Inflammatory macrophage (primary cell): ENCODE data around the gene GPNMB.

ENCODE experiments used
- DNase-seq, 2 donors: peaks; one replicate each; pipeline ENCODE4 v3.0.0-alpha.2; 2020 to 2022

GPNMB gene

DNA sequence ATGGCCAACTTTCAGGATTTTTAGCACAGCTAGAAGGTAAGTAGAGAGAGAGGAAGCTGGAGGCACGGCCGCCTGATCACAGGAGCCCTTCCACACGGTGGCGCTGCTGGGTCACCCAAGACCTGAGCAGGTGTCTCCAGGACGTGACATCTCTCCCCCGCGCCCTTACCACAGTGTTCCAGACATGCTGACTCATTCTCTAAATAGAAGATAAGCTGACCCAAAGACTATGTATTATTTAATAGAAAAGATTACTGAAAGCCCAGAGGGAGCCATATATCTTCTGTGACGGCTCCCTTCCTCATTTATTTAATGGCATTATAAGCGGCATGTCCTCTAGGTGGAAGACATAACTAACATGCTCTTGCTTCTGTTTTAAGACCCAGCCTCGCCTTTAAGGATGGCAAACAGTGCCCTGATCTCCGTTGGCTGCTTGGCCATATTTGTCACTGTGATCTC is 26.6 kb downstream of the GPNMB start:
- peak; percentile 60 to 64 for DNase-seq

DNA sequence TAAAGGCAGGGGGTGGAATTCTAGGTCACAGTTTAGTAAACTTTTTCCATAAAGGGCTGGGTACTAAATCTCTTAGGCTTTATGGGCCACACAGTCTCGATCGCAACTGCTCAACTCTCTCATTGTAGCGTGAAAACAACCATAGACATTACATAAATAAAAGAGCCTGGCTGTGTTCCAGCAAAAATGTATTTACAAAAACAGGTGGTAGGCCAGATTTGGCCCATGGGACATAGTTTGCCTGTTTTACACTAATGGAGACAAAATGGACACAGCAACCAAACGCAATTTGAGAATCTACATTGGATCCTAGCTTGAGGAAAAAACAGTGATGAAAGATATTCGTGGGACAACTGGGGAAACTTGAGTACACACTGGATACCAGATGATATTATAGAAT is 29.3 kb downstream of the GPNMB start:
- DNase-seq: peak in 1 of 2 donors; percentile 1

- peak in 1 of 2 donors; percentile 14 for DNase-seq
Observed at GRCh38 chr7:23276376-23276775, 29.8 kb downstream of the GPNMB start.

- DNase-seq: peak in 1 of 2 donors; percentile 2
Observed at GRCh38 chr7:23276947-23277346, 30.4 kb downstream of the GPNMB start.

GRCh38 chr7:23277359-23277989 is 30.9 kb downstream of the GPNMB start:
- peak; percentile 64 to 77 for DNase-seq

DNA sequence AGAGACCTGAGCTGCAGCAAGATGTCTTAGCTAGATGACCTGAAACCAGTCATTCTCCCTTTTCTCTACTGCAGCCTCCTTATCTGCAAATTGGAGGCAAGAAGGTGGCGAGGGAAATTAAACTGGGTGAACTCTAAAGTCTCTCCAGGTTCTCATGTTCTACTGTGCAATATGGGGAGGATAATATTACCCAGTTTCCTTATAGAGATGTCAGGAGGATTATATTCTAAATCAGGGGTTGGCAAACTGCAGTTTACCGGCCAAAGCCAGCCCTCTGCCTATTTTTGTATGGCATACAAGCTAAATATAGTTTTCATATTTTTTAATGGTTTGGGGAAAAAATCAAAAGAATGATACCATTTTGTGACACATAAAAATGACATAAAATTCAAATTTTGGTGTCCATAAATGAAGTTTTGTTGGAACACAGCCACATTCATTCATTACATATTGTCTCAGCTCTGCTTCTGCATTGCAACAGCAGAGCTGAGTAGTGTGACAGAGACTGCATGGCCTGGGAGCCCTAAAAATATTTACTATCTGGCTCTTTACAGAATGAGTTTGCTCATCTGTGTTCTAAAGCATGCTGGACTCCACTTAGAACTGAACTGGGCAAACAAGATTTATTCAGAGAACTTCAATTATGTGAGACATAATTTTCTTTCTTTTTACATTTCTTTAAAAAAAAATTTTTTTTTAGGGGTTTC is 33.4 kb downstream of the GPNMB start:
- DNase-seq: no peak

DNA sequence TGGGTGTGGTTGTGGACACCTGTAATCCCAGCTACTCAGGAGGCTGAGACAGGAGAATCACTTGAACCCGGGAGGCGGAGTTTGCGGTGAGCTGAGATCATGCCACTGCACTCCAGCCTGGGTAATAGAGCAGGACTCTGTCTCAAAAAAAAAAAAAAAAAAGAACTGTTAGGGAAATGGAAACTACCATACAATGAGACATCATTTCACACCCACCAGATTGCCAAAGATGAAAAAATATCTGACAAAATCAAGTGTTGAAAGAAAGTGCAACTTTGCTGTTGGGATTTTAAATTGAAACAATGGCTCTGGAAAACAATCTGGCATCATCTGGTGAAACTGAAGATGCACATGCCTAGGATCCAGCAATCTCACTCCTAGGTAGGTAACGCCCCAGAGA is 36.5 kb downstream of the GPNMB start:
- peak in 1 of 2 donors; percentile 30 for DNase-seq

DNA sequence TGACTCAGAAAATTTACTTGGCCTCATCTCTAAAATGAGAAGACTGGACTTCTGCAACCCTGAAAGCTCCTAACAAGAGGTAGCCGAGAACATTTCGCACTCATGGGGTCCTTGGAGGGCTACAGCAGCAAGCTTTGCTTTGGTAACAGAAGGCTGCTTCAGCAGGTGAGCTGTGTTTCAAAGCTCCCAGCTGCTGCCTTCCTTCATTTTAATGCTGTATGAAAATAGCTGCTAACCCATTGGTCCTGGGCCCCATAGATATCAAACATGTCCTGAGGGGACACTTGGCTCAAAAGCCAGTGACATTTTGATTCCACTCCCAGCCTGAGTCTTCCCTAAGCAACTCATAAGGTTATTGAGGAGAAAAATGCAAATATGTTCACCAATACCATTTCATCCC is 38.3 kb downstream of the GPNMB start:
- no peak for DNase-seq

GRCh38 chr7:23285657-23286646 is 39.4 kb downstream of the GPNMB start:
- DNase-seq: no peak

DNA sequence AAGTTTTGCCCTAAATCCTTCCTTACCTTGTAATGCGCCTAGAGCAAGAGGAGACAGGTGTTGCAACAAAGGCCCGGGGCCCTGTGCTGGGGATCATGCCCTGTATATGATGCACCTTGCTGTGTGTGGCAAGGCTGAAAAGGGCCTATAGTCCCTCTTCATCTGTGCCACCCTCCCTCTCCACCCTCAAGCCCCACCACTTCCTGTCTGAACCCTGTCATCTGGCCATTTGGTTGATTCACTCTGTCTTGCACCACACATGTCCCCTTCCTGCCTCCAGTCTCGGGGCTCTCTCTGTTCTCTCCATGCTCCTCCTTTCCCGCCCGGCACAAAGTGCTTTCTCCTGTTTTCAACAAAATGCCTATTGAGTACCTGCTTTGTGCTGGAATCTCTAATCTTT is 41.0 kb downstream of the GPNMB start:
- DNase-seq: peak; percentile 39 to 43

- DNase-seq: no peak
Observed at GRCh38 chr7:23290993-23291392, 44.4 kb downstream of the GPNMB start.

- no peak for DNase-seq
Observed at GRCh38 chr7:23291957-23292560, 45.5 kb downstream of the GPNMB start.

DNA sequence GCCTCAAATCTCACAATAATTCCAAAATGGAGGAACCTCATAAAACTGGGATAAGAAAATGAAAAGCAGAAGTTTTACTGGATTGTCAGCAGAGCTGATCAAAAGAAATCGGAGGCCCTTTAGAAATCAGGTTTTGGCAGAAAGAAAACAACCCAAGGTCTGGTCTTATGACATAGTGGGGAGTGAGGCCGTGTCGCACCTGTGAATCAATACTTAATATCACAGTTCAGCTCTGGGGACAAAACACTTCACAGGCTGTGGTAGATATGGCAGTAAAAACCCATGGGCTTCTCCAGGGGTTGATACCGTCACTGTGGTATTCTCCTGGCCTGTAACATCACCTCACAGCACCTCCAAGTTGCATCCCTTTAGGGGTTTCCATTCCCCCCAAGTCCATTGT is 46.0 kb downstream of the GPNMB start:
- DNase-seq: no peak

- DNase-seq: no peak
Observed at GRCh38 chr7:23293500-23294073, 47.0 kb downstream of the GPNMB start.

GRCh38 chr7:23294549-23295400 is 48.2 kb downstream of the GPNMB start:
- peak in 1 of 2 donors; percentile 41 for DNase-seq

DNA sequence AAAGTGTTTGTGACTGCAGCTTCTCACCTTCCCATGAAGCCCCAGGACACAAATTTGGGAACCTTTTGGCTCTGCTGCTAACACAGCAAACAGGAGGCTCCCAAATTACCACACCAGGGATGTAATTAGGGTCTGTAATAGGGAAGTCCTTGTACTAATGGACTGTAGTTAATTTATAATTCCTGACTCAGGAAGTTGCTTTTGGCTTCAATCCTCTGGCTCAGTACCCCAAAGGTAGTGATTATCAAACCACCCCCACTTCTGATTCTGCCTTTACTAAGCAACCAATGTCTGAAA is 48.8 kb downstream of the GPNMB start:
- DNase-seq: no peak

- DNase-seq: no peak
Observed at GRCh38 chr7:23298141-23298881, 51.7 kb downstream of the GPNMB start.

DNA sequence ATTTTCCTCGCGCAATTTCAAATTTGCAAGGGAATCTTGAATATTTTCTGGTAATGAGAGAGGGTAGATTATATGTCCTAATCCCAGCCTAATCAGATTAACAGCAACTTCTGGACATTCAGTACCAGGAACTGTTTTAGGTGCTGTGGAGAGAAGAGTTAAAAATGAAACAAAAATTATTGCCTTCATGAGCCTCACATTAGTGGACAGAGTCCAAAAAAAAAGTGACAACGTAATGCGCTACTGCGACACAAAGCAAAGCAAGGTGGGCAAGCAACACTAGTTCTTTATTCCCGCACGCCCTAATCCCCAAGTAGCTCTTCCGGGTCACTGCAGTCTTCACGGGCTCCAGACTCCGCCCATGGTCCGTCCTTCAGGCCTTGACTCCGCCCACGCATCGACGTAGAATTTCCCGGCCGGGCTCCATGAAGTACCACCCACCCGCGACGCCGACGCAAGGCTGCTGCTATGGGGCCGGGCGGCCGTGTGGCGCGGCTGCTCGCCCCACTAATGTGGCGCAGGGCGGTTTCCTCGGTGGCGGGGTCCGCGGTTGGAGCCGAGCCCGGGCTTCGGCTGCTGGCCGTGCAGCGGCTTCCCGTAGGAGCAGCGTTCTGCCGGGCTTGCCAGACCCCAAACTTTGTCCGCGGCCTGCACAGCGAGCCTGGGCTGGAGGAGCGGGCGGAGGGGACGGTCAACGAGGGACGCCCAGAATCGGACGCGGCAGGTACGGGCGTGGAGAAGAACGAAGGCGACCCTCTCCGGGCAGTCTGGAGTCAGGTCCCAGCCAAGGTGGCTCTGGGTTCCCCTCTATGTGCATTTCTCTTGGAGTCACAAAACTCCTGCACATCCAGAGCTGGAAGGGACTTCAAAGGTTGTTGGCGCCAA is 52.6 kb downstream of the GPNMB start, which contains the start of gene MALSU1:
Gene MALSU1 (plus strand): TSS at position 455 of the 885 bp plus-strand sequence. CDS start 14 bp downstream, at position 469.
- DNase-seq: peak; percentile 99 to 100

- DNase-seq: peak; percentile 10 to 26
Observed at GRCh38 chr7:23299770-23300300, 53.3 kb downstream of the GPNMB start.
